Naive thymus-derived CD8-positive, alpha-beta T cell (primary cell): Measurements from ENCODE around the gene YIF1B. TPM values are rescaled to one million over a fixed set of nuclear protein-coding genes. Genes with fewer than 3 reads are reported as not detected.

Source experiments
- polyA plus RNA-seq, 3 donors: library from polyadenylated mRNA; unstranded; fragments of 300-500 nt; fragmentation: Illumina TruSeq; gene quantifications; one replicate each; pipeline ENCODE4 v1.2.3, GENCODE V29; 2021
- total RNA-seq, 8 experiments: library from RNA in 2 of 8; stranded (reverse) in 2 of 8; gene quantifications; one replicate each; pipeline ENCODE4 v1.2.3 and lab custom pipeline; 2021 to 2026

Gene YIF1B
- total and polyA plus RNA-seq, 5 experiments from 2014 or later = 33.7 to 47.8 (median 40.7) TPM

Other genes with a start within 250 kb of the YIF1B start
- gene DPF1, start 91.7 kb downstream of the YIF1B start, total RNA-seq = not detected
- not detected for gene DPF1, start 91.7 kb downstream of the YIF1B start, polyA plus RNA-seq
- gene PPP1R14A, start 59.6 kb downstream of the YIF1B start, total RNA-seq = 1 to 10 TPM in 1 of 2 experiments, under 1 TPM in 1; 0.94 to 1.2 TPM
- gene PPP1R14A, start 59.6 kb downstream of the YIF1B start, polyA plus RNA-seq = not detected
- gene SPINT2, start 51.4 kb downstream of the YIF1B start, total RNA-seq = 10 to 100 TPM; 49.6 to 50.5 TPM
- gene SPINT2, start 51.4 kb downstream of the YIF1B start, polyA plus RNA-seq = 100 to 1,000 TPM; 139 to 162 (median 158) TPM
- 1 to 10 TPM in 1 of 2 experiments, not detected in 1; 1.2 TPM for gene C19orf33, start 11.7 kb downstream of the YIF1B start, total RNA-seq
- gene C19orf33, start 11.7 kb downstream of the YIF1B start, polyA plus RNA-seq = 1 to 10 TPM in 1 of 3 donors, not detected in 2; 1.1 TPM
- 1 to 10 TPM; 6.6 to 6.8 TPM for gene KCNK6, start 3.9 kb upstream of the YIF1B start, total RNA-seq
- 1 to 10 TPM; 1.1 to 3.1 (median 1.2) TPM for gene KCNK6, start 3.9 kb upstream of the YIF1B start, polyA plus RNA-seq
- gene CATSPERG, start 19.9 kb upstream of the YIF1B start, total RNA-seq = 10 to 100 TPM; 23.5 to 24.5 TPM
- gene CATSPERG, start 19.9 kb upstream of the YIF1B start, polyA plus RNA-seq = 1 to 10 TPM in 2 of 3 donors, under 1 TPM in 1; 0.76 to 6.6 (median 2.9) TPM
- 10 to 100 TPM; 73.8 to 80.7 TPM for gene PSMD8, start 58.6 kb upstream of the YIF1B start, total RNA-seq
- 100 to 1,000 TPM; 137 to 139 (median 137) TPM for gene PSMD8, start 58.6 kb upstream of the YIF1B start, polyA plus RNA-seq
- gene GGN, start 72.1 kb upstream of the YIF1B start, total RNA-seq = not detected
- not detected for gene GGN, start 72.1 kb upstream of the YIF1B start, polyA plus RNA-seq
- 1 to 10 TPM; 1.8 to 2.6 TPM for gene SPRED3, start 72.8 kb upstream of the YIF1B start, total RNA-seq
- gene SPRED3, start 72.8 kb upstream of the YIF1B start, polyA plus RNA-seq = under 1 TPM in 2 of 3 donors, not detected in 1; 0.02 to 0.16 TPM
- gene FAM98C, start 87.1 kb upstream of the YIF1B start, total RNA-seq = 10 to 100 TPM; 39.6 to 45.0 TPM
- gene FAM98C, start 87.1 kb upstream of the YIF1B start, polyA plus RNA-seq = 10 to 100 TPM; 12.6 to 15.5 (median 15.4) TPM
- not detected for gene RASGRP4, start 110.3 kb upstream of the YIF1B start, total RNA-seq
- gene RASGRP4, start 110.3 kb upstream of the YIF1B start, polyA plus RNA-seq = under 1 TPM in 1 of 3 donors, not detected in 2; 0.07 TPM
- gene RYR1, start 117.7 kb upstream of the YIF1B start, total RNA-seq = 1 to 10 TPM in 1 of 2 experiments, under 1 TPM in 1; 0.93 to 1.3 TPM
- under 1 TPM in 1 of 3 donors, not detected in 2; 0.07 TPM for gene RYR1, start 117.7 kb upstream of the YIF1B start, polyA plus RNA-seq